Testis (tissue), 3 donors: ENCODE measurements around the gene TMPRSS11F. TPM values are rescaled to one million over a fixed set of nuclear protein-coding genes. Genes with fewer than 3 reads are reported as not detected.

Experiments
- DNase-seq: peaks from one replicate; pipeline ENCODE4 v3.0.0-alpha.2; 2019
- H3K27ac ChIP-seq, 2 donors: fragments of 200-600 bp; sonication (generic); one replicate each; pipeline ENCODE4 v1.5.1; 2019
- H3K27me3 ChIP-seq: fragments of 200-600 bp; sonication (generic); one replicate; pipeline ENCODE4 v1.5.1; 2019
- H3K36me3 ChIP-seq: fragments of 200-600 bp; sonication (generic); one replicate; pipeline ENCODE4 v1.5.1; 2017; ENCODE audit warnings: low read depth; ENCODE audit errors: missing control alignments
- H3K4me1 ChIP-seq: fragments of 200-600 bp; sonication (generic); one replicate; pipeline ENCODE4 v1.5.1; 2019
- H3K4me3 ChIP-seq, 2 donors: fragments of 200-600 bp; sonication (generic); one replicate each; pipeline ENCODE4 v1.5.1; 2017 to 2019
- H3K9me3 ChIP-seq: fragments of 200-600 bp; sonication (generic); one replicate; pipeline ENCODE4 v1.5.1; 2017
- CTCF ChIP-seq, 3 experiments: fragments of 450-650 bp in 2 of 3; fragments of 200-600 bp in 1 of 3; sonication (generic) in 1 of 3; IDR thresholded peaks; one replicate each; pipeline ENCODE4 v1.5.1; 2016 to 2019; ENCODE audit warnings: antibody characterized with exemption in 3 of 3, mild to moderate bottlenecking in 2 of 3, moderate library complexity in 1 of 3
- POLR2A ChIP-seq: fragments of 450-650 bp; IDR thresholded peaks from one replicate; pipeline ENCODE4 v1.6.1; 2017; ENCODE audit warnings: antibody characterized with exemption, mild to moderate bottlenecking, moderate library complexity
- intact Hi-C: fragments of 100-400 bp; cut with DNase I; formaldehyde crosslinking; loops from one replicate; pipeline ENCODE4 v1.15.1; 2023; ENCODE audit warnings: low total_unique reads
- polyA plus RNA-seq: library from polyadenylated mRNA; stranded (reverse); fragments of 350-450 nt; fragmentation: Illumina TruSeq; extraction: RNeasy Lipid Tissue Mini Kit (QIAGEN cat#74804); gene quantifications from one replicate; pipeline ENCODE4 v1.2.3, GENCODE V29; 2014; ENCODE audit warnings: low read depth, low replicate concordance; ENCODE audit not compliant: insufficient read depth
- small RNA-seq, 2 donors: library from RNA; depleted of rRNA; stranded (forward); fragments of <200 nt; gene quantifications; one replicate each; pipeline ENCODE3, GENCODE V24; 2016
- total RNA-seq, 2 donors: library from RNA; depleted of rRNA; stranded (reverse); fragments of >200 nt; gene quantifications; one replicate each; pipeline ENCODE4 v1.2.3, GENCODE V29; 2016

TMPRSS11F gene
- total and polyA plus RNA-seq, 3 donors from 2014 or later: 0.58 to 1.1 (median 1.0) TPM

- Histone ChIP-seq H3K27ac (no peak overlapping the region), H3K27me3 (no peaks in the 10 kb centered on the region), H3K36me3 (no peaks in the 10 kb centered on the region), H3K4me3 (no peak overlapping the region), H3K4me1 (no peaks in the 10 kb centered on the region), H3K9me3 (no peaks in the 10 kb centered on the region)
- TF ChIP-seq POLR2A (no peak), CTCF (IDR thresholded peaks at IDR 0.05) (no peak)
- intact Hi-C loops: no loop called here
- no peak for DNase-seq
These were observed 118.0 kb downstream of the TMPRSS11F start for GRCh38 chr4:68011684-68012083.

Small RNAs within 50 kb of the gene (small RNA-seq; reads per million reads assigned to genes)
- gene RNU6-95P: 0 reads per million in 2 donors

Other genes with a start within 250 kb of the TMPRSS11F start
- under 1 TPM in 1 of 2 donors, not detected in 1; 0.19 TPM for gene TMPRSS11D, start 245.9 kb downstream of the TMPRSS11F start, total RNA-seq
- gene TMPRSS11D, start 245.9 kb downstream of the TMPRSS11F start, polyA plus RNA-seq: 0.26 TPM
- under 1 TPM in 1 of 2 donors, not detected in 1; 0.06 TPM for gene TMPRSS11A, start 166.4 kb downstream of the TMPRSS11F start, total RNA-seq
- 0.70 TPM for gene TMPRSS11A, start 166.4 kb downstream of the TMPRSS11F start, polyA plus RNA-seq
- not detected for gene TMPRSS11B, start 115.8 kb upstream of the TMPRSS11F start, total RNA-seq
- 0.37 TPM for gene TMPRSS11B, start 115.8 kb upstream of the TMPRSS11F start, polyA plus RNA-seq
- 10 to 100 TPM; 78.2 to 92.6 TPM for gene YTHDC1, start 220.2 kb upstream of the TMPRSS11F start, total RNA-seq
- 56.5 TPM for gene YTHDC1, start 220.2 kb upstream of the TMPRSS11F start, polyA plus RNA-seq